ENCODE results near the gene TYW1B. TPM values are rescaled to one million over a fixed set of nuclear protein-coding genes. Genes with fewer than 3 reads are reported as not detected.

Gene TYW1B
- total and polyA plus RNA-seq, 2 of the 4 experiments (the other 2 are of a cell fraction): 1.0 to 1.8 TPM

DNA sequence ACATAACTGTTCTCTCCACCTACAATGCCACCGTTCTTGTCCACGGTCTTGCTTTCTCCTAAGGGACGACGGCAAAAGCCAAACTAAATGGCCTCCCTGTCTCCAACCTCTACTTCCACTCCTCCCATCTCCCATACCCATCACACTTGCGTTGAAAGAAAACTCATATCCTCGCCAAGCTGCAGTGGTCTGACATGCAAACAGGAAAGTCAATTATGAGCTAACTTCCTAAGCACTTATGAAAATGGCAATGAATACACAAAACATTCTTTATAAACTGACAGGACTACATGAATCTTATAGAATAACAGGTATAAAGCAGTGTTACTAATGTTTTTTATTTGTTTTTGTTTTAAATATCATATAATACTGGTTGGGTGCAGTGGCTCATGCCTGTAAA lies 46.4 kb downstream of the TYW1B start:
- WGBS, 2 experiments (ENCODE audit: extremely low coverage in 2 of 2, insufficient read length in 1 of 2): 91% methylated on average over 6 of the region's 6 CpGs; no CpG with 5 or more reads in 1 of the 2 experiments
- POLR2A ChIA-PET (ENCODE audit: unreplicated experiment): no interaction called here
- CTCF ChIA-PET: no interaction called here
- H4K20me1 ChIP-seq (ENCODE audit: insufficient read depth, low read length): no peaks in the 10 kb centered on the region
- no peak overlapping the region for H3K9ac ChIP-seq (ENCODE audit: low read depth, low read length)
- peaks cover 5% of the 10 kb centered on the region for H3K4me1 ChIP-seq (ENCODE audit: control insufficient read depth, insufficient read depth, low read length)
- no peak overlapping the region for H4K91ac ChIP-seq (ENCODE audit: insufficient read depth, low read depth, low read length)
- H3K27ac ChIP-seq (ENCODE audit: insufficient read depth, low read length): no peak overlapping the region
- BruUV-seq (replicated peaks): no TSS peak
- no peak overlapping the region for H2AK9ac ChIP-seq (replicated peaks; ENCODE audit: low read depth, low read length, poor library complexity)
- no peak overlapping the region for H2AK5ac ChIP-seq (ENCODE audit: low read depth, low read length)
- ATAC-seq (ENCODE audit: low read depth) (no peak), DNase-seq (no peak)
- H3K9me1 ChIP-seq (ENCODE audit: insufficient read depth, low read length): no peaks in the 10 kb centered on the region
- dilution Hi-C loops (cut with HindIII; ENCODE audit: low sequenced_read_pairs, unreplicated experiment) (no loop called here), intact Hi-C loops (cut with micrococcal nuclease) (no loop called here), in situ Hi-C loops (cut with MboI; ENCODE audit: low sequenced_read_pairs) (loop anchor here (25.0 kb wide), 1 partner anchor 1919 kb away; no protein-coding TSS in a partner anchor)
- no peak overlapping the region for H3K4ac ChIP-seq (ENCODE audit: low read depth, low read length)
- no peak overlapping the region for H3K56ac ChIP-seq (ENCODE audit: extremely low read depth, insufficient read depth, low read length)
- no peak overlapping the region for H2AFZ ChIP-seq (replicated peaks; ENCODE audit: low read length, poor library complexity)
- H3K23ac ChIP-seq (ENCODE audit: low read depth, low read length): no peak overlapping the region
- no peaks in the 10 kb centered on the region for H3K9me3 ChIP-seq (ENCODE audit: control insufficient read depth, insufficient read depth, low read length)
- no peak overlapping the region for H2BK20ac ChIP-seq (ENCODE audit: low read depth, low read length)
- no peak overlapping the region for H3K4me3 ChIP-seq (ENCODE audit: insufficient read depth, low read depth, low read length)
- no peak overlapping the region for H4K8ac ChIP-seq (ENCODE audit: low read depth in 2 of 2, low read length in 2 of 2)
- H3K79me1 ChIP-seq (ENCODE audit: low read depth in 1 of 2, low read length in 2 of 2): no peaks in the 10 kb centered on the region
- no peaks in the 10 kb centered on the region for H3K36me3 ChIP-seq (ENCODE audit: control insufficient read depth, insufficient read depth, low read length)
- H3K18ac ChIP-seq (ENCODE audit: low read depth, low read length): no peak overlapping the region
- no peak overlapping the region for H3K4me2 ChIP-seq (ENCODE audit: low read depth, low read length)
- H2BK120ac ChIP-seq (ENCODE audit: low read depth, low read length): no peak overlapping the region
- no peak overlapping the region for H2BK5ac ChIP-seq (ENCODE audit: low read depth, low read length, poor library complexity, severe bottlenecking)
- no peaks in the 10 kb centered on the region for H3K27me3 ChIP-seq (ENCODE audit: control insufficient read depth, insufficient read depth, low read length)
- H2BK15ac ChIP-seq (ENCODE audit: low read depth, low read length): no peak overlapping the region
- no peak overlapping the region for H4K5ac ChIP-seq (ENCODE audit: low read depth, low read length)
- H3K14ac ChIP-seq (replicated peaks; ENCODE audit: low read depth, low read length): no peak overlapping the region
- no peak for TF ChIP-seq MAZ (IDR thresholded peaks at IDR 0.05; ENCODE audit: borderline replicate concordance, low read depth, low read length)
- TF ChIP-seq POLR2A (IDR thresholded peaks at IDR 0.05; ENCODE audit: low read depth, low read length): no peak
- no peak for TF ChIP-seq MAFK (IDR thresholded peaks at IDR 0.05; ENCODE audit: low read depth, low read length)
- TF ChIP-seq, protein P1, sequence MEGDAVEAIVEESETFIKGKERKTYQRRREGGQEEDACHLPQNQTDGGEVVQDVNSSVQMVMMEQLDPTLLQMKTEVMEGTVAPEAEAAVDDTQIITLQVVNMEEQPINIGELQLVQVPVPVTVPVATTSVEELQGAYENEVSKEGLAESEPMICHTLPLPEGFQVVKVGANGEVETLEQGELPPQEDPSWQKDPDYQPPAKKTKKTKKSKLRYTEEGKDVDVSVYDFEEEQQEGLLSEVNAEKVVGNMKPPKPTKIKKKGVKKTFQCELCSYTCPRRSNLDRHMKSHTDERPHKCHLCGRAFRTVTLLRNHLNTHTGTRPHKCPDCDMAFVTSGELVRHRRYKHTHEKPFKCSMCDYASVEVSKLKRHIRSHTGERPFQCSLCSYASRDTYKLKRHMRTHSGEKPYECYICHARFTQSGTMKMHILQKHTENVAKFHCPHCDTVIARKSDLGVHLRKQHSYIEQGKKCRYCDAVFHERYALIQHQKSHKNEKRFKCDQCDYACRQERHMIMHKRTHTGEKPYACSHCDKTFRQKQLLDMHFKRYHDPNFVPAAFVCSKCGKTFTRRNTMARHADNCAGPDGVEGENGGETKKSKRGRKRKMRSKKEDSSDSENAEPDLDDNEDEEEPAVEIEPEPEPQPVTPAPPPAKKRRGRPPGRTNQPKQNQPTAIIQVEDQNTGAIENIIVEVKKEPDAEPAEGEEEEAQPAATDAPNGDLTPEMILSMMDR (conservative IDR thresholded peaks at IDR 0.05; ENCODE audit: low read depth, low read length): no peak
- TF ChIP-seq BHLHE40 (IDR thresholded peaks at IDR 0.05; ENCODE audit: low read depth, low read length): no peak
- TF ChIP-seq CEBPB (IDR thresholded peaks at IDR 0.05; ENCODE audit: low read depth, low read length): no peak
- no peak for TF ChIP-seq RCOR1 (IDR thresholded peaks at IDR 0.05; ENCODE audit: insufficient replicate concordance, low read length)

Measured in IMR-90 (cell line).